Endometrial microvascular endothelial cells (primary cell): ENCODE measurements around the gene PTPRJ. TPM values are rescaled to one million over a fixed set of nuclear protein-coding genes. Genes with fewer than 3 reads are reported as not detected.
"Not testable (repeated sequence)": the region's sequence is repeated elsewhere in the genome, so short reads cannot be mapped to it uniquely, and the experiment has no call there.

ENCODE experiments used
- in situ Hi-C: cut with HindIII; loops from 2 replicates; pipeline ENCODE4 v1.10.0; 2017; ENCODE audit warnings: low sequenced_read_pairs, low pct_unique_long_range_greater_than_20kb; ENCODE audit errors: inconsistent ontology term
- total RNA-seq: library from RNA; depleted of rRNA; stranded (reverse); fragments of >200 nt; gene quantifications from one replicate; pipeline ENCODE4 v1.2.3, GENCODE V29; 2015; ENCODE audit errors: inconsistent ontology term

The PTPRJ gene
- total RNA-seq, 1 donor from 2014 or later, result 10.8 TPM

GRCh38 chr11:48011798-48012391, 31.5 kb downstream of the PTPRJ start:
- in situ Hi-C loops, result no loop called here

DNA sequence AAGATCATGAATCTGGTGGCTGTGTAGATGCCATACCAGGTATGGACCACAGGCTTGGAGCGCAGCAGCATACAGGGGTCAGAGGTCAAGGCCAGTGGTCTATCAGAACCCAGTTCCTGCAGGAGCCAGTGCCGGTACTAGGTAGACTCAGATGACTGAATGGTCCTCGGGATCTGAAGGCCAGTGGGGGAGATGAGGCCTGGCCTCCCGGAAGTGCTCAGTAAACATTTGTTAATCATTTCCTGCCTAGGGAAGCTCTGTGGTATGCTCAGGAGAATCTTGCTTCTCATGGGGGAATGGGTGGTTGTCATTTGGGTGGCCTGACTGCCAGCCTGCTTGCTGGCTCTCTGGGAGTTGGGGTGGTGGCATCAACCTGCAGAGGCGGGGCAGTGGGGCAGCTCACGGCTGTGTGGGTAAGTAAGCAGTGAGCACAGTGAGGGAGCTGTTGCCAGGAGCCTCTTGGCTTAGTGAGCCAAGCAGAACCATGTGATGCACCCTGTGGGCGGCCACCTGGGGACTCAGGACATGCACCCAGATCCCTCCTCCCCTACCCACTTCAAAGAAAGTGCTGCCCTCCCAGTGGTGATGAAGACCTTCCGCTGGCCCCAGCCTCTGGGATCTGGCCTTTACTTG, 33.0 kb downstream of the PTPRJ start:
- in situ Hi-C loops, result no loop called here

DNA sequence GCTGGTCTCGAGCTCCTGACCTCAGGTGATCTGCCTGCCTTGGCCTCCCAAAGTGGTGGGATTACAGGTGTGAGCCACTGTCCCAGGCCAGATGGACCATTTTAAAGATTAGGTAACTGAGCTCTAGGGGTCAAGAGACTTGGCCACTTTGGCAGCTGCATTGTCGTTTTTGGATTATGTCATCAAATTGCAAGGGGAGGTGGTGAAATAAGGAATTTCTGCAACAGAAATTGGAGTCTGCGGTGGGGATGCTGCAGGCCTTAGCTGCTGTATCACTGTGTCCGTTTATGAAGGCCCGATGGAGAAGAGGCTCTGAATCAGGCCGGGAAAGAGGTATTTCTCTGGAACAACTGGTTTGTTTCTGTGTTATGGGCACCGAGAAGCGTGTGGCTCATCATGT, 34.6 kb downstream of the PTPRJ start:
- in situ Hi-C loops, result no loop called here

GRCh38 chr11:48017105-48017830, 36.9 kb downstream of the PTPRJ start:
- in situ Hi-C loops, result no loop called here

DNA sequence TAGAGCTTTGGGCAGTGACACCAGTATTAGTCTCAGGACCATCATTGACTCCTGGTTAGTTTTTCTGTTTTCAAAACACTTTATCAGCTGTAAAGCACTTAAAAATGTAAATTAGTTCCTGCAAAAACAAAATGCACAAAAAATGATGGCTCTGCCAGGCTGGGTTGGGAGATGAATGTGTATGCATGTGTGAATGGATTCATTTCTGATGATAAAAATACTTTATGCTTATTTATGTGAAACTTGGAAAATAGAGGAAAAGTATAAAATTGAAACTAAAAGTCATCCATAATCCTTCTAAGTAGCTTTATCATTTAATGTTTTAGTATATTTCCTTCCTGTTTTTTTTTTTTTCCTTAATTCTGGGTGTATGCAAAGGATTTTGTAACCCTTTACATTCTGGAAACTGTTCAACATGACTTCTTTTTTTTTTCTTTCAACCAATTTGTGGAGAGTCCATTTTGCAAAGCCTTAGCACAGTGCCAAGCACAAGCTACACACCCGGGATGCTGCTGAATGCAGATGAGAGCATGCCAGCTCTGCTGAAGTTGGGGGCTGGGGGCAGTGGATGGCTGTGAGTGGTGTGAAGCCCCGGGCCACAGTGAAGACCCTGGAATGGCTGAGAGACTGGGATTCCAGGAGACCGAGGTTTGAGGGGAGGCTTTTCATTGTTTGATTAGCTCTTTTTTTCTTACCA, 37.6 kb downstream of the PTPRJ start:
- in situ Hi-C loops, result no loop called here

DNA sequence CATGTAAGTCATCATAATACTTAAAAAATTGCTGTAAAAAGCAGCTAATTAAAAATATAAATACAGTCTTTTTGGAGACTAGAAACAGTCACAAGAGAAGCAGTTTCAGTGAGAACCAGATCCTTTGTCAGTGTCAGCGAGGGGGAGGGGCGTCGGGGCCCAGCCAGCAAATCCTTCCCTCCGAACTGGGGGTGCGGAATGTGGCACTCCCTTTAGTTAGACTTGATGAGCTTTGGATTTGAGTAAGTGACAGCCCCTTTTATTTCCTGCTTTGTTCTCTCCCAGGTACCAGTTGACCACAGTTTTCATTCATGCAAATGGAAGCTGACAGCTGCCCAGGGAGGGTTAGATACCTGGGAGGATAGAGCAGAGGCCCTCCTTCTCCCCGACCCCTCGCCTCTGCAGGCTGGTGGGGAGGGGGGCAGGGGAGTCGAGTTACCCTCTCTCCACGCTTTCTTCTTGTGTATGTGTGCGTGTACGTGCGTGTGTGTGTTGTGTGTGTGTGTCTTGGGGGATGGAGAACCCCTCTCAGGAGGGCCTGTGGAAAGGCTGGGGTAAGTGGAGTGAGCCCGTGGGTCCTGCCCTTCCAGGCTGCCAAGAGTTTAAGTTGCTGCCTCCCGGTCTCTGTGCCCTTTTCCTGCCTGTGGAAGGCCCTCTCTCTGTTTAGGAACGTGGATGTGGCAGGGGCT, 38.3 kb downstream of the PTPRJ start:
- in situ Hi-C loops, result no loop called here

GRCh38 chr11:48019217-48019584, 38.8 kb downstream of the PTPRJ start:
- in situ Hi-C loops, result no loop called here

GRCh38 chr11:48019595-48019994, 39.2 kb downstream of the PTPRJ start:
- in situ Hi-C loops, result no loop called here

DNA sequence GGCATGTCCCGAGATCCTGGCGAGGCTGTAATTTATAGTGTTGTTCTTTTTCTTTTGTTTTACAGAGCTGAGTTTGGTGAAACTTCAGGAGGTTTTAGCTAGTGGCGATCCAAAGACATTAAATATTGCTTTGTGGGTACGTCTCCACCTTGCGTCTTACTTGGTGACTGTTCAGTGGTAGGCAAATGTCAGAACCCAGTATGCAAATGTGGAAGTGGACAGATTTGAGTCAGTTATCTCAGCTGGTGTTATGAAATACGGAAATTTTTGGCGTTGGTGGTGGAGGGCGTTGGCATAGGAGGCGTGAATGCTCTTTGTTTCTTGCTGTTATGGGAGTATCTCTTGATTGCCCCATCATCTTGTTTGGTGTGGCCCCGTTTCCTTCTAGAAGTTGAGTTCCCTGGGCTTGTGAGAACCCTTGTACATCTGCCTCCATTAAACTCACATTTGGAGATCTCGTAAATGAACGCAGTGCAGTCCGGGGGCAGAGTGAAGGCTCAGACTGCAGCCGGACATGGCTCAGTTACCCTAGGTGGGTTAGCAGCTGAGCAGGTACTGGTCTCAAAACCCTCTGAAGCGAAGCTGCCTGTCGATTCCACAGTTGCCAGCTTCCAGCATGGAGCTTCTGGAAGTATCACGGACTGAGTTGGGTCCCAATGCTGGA, 39.9 kb downstream of the PTPRJ start:
- in situ Hi-C loops, result no loop called here

GRCh38 chr11:48021201-48021820, 41.0 kb downstream of the PTPRJ start:
- in situ Hi-C loops, result not testable (repeated sequence)

- in situ Hi-C loops, result no loop called here
These were observed 42.1 kb downstream of the PTPRJ start for GRCh38 chr11:48022445-48022844.

- in situ Hi-C loops, result not testable (repeated sequence)
These were observed 43.2 kb downstream of the PTPRJ start for GRCh38 chr11:48023608-48024007.

- in situ Hi-C loops, result no loop called here
These were observed 44.3 kb downstream of the PTPRJ start for GRCh38 chr11:48024635-48025071.

- in situ Hi-C loops, result no loop called here
These were observed 45.1 kb downstream of the PTPRJ start for GRCh38 chr11:48025293-48025983.

GRCh38 chr11:48025984-48026340, 45.6 kb downstream of the PTPRJ start:
- in situ Hi-C loops, result no loop called here

DNA sequence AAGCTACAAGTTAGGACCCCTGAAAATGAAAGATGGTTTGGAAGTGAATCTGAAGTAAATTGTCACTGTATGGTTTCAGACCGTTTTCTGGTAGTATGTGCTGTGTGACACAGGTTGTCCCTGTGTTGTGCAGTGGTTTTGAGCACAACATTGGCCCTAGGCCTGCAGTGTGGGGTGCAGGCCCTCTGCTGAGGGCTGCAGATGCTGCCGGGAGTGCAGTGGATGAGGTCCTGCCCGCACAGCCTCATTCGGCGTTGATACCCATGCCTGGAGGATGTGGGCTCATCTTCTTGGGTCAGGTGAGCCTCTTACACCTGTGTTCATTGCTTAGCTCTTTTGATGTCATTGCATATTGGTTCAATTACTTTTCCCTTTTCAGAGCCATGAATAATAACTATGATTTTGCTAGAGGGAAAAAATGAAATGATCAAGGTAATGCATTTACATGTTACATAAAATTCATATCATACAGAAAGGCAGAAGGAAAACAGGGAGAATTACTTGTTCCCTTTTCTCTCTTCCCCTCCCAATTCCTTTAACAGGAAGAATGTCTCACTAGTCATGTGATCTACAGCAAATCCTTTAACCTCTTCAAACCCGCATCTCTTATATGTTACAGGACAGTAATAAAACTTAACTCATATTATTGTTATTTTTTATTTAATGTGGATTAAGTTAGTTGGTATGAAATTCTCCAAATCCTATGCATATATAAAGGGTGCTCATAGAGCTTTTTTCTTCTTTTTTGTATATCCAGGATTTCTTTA, 48.7 kb downstream of the PTPRJ start:
- in situ Hi-C loops, result no loop called here

DNA sequence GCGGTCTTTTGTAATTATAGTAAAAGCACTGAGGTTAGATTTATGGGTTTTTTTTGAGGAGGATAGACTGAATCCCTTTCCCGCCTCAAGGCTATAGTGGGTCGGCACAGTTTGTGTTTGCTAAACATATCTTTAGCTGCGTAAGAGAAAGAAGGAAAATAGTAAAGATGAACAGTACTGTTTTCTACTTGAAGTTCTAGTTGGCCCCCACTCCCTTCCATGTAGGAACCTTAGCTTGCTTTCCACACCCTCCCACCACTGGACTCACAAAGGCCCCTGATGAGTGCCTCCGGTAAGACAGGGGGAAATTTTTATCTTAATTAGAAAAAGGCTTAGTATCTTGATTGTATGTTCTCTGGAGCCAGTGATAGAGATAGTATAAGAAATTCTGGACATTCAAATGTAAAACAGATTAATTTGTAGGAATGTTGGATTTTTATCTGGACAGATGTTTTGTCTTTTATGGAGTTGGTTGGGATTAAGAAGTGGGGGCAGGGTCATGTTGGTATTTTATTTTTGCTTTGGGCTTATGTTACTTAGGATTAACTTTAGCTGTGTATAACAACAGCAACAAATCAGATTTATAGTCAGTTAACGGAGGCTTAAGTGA, 49.4 kb downstream of the PTPRJ start:
- in situ Hi-C loops, result no loop called here
